Cardiac fibroblast (primary cell): Measurements from ENCODE around the gene NOX5.

Source experiments
- DNase-seq, 2 donors: peaks; one replicate each; pipeline versions ENCODE4 v3.0.0 to v3.0.0-alpha.2; 2010; ENCODE audit warnings: low read depth in 2 of 2
- H3K4me3 ChIP-seq, 2 donors: replicated peaks in 1 of 2; 1 replicate in 1 of 2; 2 replicates in 1 of 2; pipeline ENCODE4 v1.5.1; 2011; ENCODE audit warnings: low read depth in 2 of 2, low read length in 2 of 2, mild to moderate bottlenecking in 2 of 2, moderate library complexity in 1 of 2
- TF ChIP-seq, protein P1 (sequence below): IDR thresholded peaks from one replicate; pipeline ENCODE4 v1.5.1; 2011; ENCODE audit warnings: low read depth, mild to moderate bottlenecking, low read length, inconsistent platforms

Gene NOX5

DNA sequence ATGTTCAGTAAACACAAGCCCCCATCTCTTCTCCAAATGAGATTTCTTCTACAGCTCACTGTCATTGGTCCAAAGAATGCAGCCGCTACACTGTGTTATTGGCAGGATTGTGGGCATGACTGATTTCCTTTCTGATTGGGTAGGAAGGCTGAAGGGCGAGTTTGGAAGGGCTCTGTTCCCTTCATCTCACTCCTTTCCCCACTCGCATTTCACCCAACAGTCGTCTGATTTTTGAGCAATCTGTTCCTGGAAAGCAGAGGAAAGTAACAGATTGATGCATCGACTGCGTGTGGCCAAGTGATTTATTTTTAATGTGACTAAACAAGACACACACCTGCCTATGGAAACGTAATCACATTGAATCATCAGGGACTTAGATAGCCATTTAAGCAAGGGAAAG, 55.5 kb downstream of the NOX5 start:
- no peak for DNase-seq
- TF ChIP-seq, protein P1, sequence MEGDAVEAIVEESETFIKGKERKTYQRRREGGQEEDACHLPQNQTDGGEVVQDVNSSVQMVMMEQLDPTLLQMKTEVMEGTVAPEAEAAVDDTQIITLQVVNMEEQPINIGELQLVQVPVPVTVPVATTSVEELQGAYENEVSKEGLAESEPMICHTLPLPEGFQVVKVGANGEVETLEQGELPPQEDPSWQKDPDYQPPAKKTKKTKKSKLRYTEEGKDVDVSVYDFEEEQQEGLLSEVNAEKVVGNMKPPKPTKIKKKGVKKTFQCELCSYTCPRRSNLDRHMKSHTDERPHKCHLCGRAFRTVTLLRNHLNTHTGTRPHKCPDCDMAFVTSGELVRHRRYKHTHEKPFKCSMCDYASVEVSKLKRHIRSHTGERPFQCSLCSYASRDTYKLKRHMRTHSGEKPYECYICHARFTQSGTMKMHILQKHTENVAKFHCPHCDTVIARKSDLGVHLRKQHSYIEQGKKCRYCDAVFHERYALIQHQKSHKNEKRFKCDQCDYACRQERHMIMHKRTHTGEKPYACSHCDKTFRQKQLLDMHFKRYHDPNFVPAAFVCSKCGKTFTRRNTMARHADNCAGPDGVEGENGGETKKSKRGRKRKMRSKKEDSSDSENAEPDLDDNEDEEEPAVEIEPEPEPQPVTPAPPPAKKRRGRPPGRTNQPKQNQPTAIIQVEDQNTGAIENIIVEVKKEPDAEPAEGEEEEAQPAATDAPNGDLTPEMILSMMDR = no peak
- no peak overlapping the region for H3K4me3 ChIP-seq

DNA sequence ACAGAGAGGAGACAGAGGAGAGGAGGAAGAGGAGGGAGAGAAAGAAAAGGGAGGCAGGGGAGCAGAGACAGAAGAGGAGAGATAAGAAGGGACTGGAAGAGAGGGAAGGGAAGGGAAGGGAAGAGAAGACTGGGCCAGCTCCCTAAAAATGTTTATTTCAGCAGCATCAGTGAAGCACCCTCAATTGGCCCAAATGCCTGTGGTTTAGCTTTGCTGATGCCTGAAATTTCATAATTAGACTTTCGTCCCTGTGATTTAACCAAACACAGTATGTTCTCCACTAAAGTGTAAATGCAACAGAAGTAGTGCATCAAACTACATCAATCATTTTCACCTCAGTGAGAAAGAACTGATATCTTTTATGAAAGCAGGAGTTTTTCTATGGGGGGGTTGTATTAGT, 55.9 kb downstream of the NOX5 start:
- no peak for DNase-seq
- TF ChIP-seq, protein P1 = no peak
- H3K4me3 ChIP-seq = no peak overlapping the region

DNA sequence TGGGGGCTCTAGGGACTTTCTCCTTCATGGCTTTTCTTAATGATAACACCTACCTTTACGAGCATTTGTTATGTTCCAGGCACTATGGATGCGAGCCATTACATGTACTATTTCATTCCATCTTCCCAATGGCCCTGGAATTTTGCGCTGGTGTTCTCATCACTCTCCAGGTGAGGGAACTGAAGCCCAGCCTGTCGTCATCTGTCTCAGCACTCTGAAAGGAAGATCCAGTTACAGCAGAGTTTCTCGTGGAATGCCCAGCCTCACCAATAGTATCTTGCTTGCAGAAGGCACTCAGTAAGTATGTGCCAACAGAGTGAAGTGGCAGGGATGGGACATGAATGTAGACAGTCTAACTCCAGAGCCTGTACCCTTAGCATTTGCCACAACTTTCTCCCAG, 56.8 kb downstream of the NOX5 start:
- TF ChIP-seq, protein P1 = no peak
- DNase-seq = no peak
- no peak overlapping the region for H3K4me3 ChIP-seq

DNA sequence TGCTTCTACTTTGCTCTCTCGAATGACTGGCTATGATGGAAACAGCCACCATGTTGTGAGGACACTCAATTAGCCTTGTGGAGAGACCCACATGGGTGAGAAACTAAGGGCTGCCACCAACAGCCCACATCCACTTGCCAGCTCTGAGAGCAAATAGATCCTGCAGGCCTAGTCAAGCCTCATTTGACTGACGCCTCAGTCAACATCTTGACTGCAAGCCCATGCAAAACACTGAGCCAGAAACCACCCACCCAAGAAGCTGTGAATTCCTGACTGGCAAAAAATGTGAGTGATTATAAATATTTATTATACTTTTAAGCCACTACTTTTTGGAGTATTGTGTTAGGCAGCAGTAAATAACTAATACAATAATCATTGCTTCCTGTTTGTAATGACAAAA, 58.4 kb downstream of the NOX5 start:
- no peak for DNase-seq
- TF ChIP-seq, protein P1 = no peak
- no peak overlapping the region for H3K4me3 ChIP-seq

DNA sequence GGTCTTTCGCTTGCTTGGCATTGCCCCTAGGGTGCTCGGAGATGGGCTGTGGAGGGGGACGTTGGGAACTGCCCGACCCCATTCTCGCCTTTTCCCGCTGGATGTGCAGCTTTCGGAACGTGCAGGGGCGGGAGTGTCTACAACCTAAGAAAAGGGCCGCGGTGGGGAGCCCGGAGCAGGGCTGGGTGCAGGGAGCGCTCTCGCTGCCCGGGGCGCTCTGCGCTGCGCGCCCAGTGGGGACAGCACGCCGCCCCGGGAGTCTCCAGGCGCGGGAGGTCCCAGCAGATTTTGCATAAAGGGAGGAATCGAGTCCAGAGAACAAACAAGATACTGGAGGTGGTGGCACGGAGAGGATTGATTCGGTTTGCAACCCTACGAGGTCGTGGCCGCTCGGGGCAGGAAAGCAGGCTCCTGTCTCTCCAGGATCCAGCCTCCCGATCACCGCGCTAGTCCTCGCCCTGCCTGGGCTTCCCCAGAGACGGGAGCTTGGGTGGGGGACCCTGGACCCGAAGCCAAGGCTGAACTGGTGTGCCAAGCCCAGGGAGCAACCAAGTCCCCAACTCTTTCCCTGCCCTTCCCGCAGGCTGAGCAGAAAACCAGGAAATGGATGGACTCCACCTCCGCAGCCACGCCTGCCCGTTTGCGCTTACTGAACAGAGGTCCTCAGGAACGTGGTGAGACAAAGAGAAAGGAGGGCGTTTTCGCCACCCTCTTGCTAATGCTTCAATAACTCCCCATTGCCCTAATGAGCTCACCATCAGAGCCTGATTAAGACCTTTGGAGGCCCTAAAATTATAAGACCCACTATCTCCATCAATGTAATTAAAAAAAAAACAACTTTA, 59.7 kb downstream of the NOX5 start:
- peak overlapping the region; percentile 66 to 69 for H3K4me3 ChIP-seq
- TF ChIP-seq, protein P1 = peak; percentile 6
- peak; percentile 66 to 74 for DNase-seq

DNA sequence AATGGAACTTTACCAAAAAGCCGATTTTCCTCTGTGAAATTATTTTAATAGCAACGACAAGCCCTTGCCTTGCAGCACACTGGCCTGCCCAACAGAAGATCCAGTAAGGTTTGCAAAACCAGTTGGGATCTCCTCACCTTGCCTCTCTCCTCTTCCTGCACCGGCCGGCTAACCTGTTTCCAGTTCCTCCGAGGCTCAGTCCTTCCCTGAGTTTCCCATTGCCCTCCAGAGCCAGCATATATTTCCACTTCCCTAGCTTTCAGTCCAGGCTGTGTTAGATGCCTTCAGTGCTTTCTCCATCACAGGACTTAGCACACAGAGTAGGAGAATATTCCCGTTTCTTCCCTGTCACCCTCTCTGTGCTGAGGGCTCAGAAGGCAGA, 60.3 kb downstream of the NOX5 start:
- no peak for DNase-seq
- TF ChIP-seq, protein P1 = no peak
- H3K4me3 ChIP-seq = peak overlapping the region; percentile 66 to 69
